HFFc6 (cell line): Measurements from ENCODE around the gene OAS2. TPM values are rescaled to one million over a fixed set of nuclear protein-coding genes. Genes with fewer than 3 reads are reported as not detected.

Experiments
- DNase-seq: peaks from one replicate; pipeline ENCODE4 v3.0.0-alpha.2; 2018
- H3K27ac Mint-ChIP-seq: 2 replicates; pipeline ENCODE4 v1.8.0; 2020; ENCODE audit warnings: mild to moderate bottlenecking, mixed read lengths
- H3K27me3 Mint-ChIP-seq: 2 replicates; pipeline ENCODE4 v1.8.0; 2021; ENCODE audit warnings: mild to moderate bottlenecking, moderate library complexity, mixed read lengths; ENCODE audit not compliant: insufficient read depth
- H3K36me3 Mint-ChIP-seq: 2 replicates; pipeline ENCODE4 v1.8.0; 2021; ENCODE audit warnings: low read depth, mixed read lengths
- H3K4me1 Mint-ChIP-seq: 2 replicates; pipeline ENCODE4 v1.8.0; 2020; ENCODE audit warnings: low read depth, mixed read lengths
- H3K4me3 Mint-ChIP-seq: 2 replicates; pipeline ENCODE4 v1.8.0; 2020; ENCODE audit warnings: mild to moderate bottlenecking, moderate library complexity, mixed read lengths
- H3K9me3 Mint-ChIP-seq: 2 replicates; pipeline ENCODE4 v1.8.0; 2020; ENCODE audit warnings: mild to moderate bottlenecking, mixed read lengths
- CTCF ChIP-seq: fragments of 200-600 bp; sonication (generic); IDR thresholded peaks from 2 replicates; pipeline ENCODE4 v1.5.0; 2021; ENCODE audit warnings: antibody characterized with exemption, mild to moderate bottlenecking
- total RNA-seq, 6 experiments: library from RNA; stranded (reverse); fragmentation: NEBNext Ultra II Directional; extraction: Animal tissue kit (Norgen Biotek cat#: 25700); gene quantifications; 2 replicates in 1 of 6; 3 replicates in 5 of 6; pipeline ENCODE4 v1.2.3, GENCODE V29; 2021

The OAS2 gene
- total RNA-seq, 6 experiments from 2014 or later: 0.28 to 0.63 (median 0.47) TPM

- peaks cover 13% of the 10 kb centered on the region for H3K4me1 Mint-ChIP-seq
- peaks cover 4% of the 10 kb centered on the region for H3K9me3 Mint-ChIP-seq
- H3K27me3 Mint-ChIP-seq: peaks cover 45% of the 10 kb centered on the region
- peak overlapping the region; percentile 30 for H3K27ac Mint-ChIP-seq
- peak overlapping the region; percentile 16; the same call in 1 of the 2 replicates for H3K4me3 Mint-ChIP-seq
- TF ChIP-seq CTCF: no peak
- H3K36me3 Mint-ChIP-seq: peaks cover 6% of the 10 kb centered on the region
- peak; percentile 73 for DNase-seq
These were observed 28.8 kb downstream of the OAS2 start for GRCh38 chr12:113007166-113007565.

- no peak overlapping the region for H3K4me3 Mint-ChIP-seq
- no peak overlapping the region for H3K27ac Mint-ChIP-seq
- H3K9me3 Mint-ChIP-seq: peaks cover 4% of the 10 kb centered on the region
- H3K27me3 Mint-ChIP-seq: peaks cover 40% of the 10 kb centered on the region
- no peak for DNase-seq
- H3K4me1 Mint-ChIP-seq: peaks cover 13% of the 10 kb centered on the region
- peaks cover 6% of the 10 kb centered on the region for H3K36me3 Mint-ChIP-seq
- no peak for TF ChIP-seq CTCF
These were observed 32.4 kb downstream of the OAS2 start for GRCh38 chr12:113010701-113011100.

GRCh38 chr12:113014565-113014964 lies 36.2 kb downstream of the OAS2 start:
- Mint-ChIP-seq H3K4me1 (peaks cover 9% of the 10 kb centered on the region), H3K27ac (no peak overlapping the region), H3K4me3 (no peak overlapping the region), H3K9me3 (peaks cover 4% of the 10 kb centered on the region), H3K27me3 (peaks cover 31% of the 10 kb centered on the region), H3K36me3 (peaks cover 6% of the 10 kb centered on the region)
- TF ChIP-seq CTCF: no peak
- no peak for DNase-seq

- Mint-ChIP-seq H3K9me3 (peaks cover under 1% of the 10 kb centered on the region; the same call in 1 of the 2 replicates), H3K4me1 (peaks cover 23% of the 10 kb centered on the region), H3K36me3 (peaks cover 3% of the 10 kb centered on the region), H3K27ac (no peak overlapping the region), H3K4me3 (no peak overlapping the region), H3K27me3 (peaks cover 16% of the 10 kb centered on the region)
- TF ChIP-seq CTCF: no peak
- DNase-seq: no peak
These were observed 38.5 kb downstream of the OAS2 start for GRCh38 chr12:113016796-113017195.

- Mint-ChIP-seq H3K27ac (peak overlapping the region; percentile 51), H3K36me3 (no peaks in the 10 kb centered on the region), H3K4me1 (peaks cover 23% of the 10 kb centered on the region), H3K27me3 (peaks cover 10% of the 10 kb centered on the region), H3K4me3 (peak overlapping the region; percentile 59), H3K9me3 (no peaks in the 10 kb centered on the region)
- no peak for TF ChIP-seq CTCF
- DNase-seq: no peak
These were observed 40.7 kb downstream of the OAS2 start for GRCh38 chr12:113019025-113019424.

- H3K4me3 Mint-ChIP-seq: no peak overlapping the region
- peaks cover 23% of the 10 kb centered on the region for H3K4me1 Mint-ChIP-seq
- H3K27ac Mint-ChIP-seq: no peak overlapping the region
- peaks cover 8% of the 10 kb centered on the region for H3K27me3 Mint-ChIP-seq
- no peaks in the 10 kb centered on the region for H3K36me3 Mint-ChIP-seq
- no peaks in the 10 kb centered on the region for H3K9me3 Mint-ChIP-seq
- TF ChIP-seq CTCF: no peak
- no peak for DNase-seq
These were observed 43.2 kb downstream of the OAS2 start for GRCh38 chr12:113021500-113021899.
